ENCODE measurements around the gene ABCC1. TPM values are rescaled to one million over a fixed set of nuclear protein-coding genes. Genes with fewer than 3 reads are reported as not detected.

Gene ABCC1
- total and polyA plus RNA-seq, 2 experiments from 2014 or later: 7.0 to 9.3 TPM

DNA sequence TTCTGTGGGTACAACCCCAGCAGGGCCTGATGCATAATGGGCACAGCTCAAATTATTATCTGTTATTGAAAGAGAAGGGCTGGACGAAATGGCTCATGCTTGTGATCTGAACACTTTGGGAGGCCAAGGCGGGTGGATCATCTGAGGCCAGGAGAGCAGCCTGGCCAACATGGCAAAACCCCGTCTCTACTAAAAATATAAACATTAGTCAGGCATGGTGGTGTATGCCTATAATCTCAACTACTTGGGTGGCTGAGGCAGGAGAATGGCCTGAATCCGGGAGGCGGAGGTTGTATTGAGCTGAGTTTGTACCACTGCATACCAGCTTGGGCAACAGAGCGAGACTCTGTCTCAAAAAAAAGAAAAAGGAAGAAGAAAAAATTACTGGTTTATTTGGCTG lies 100.7 kb downstream of the ABCC1 start:
- H3K36me3 ChIP-seq (replicated peaks; ENCODE audit: insufficient read depth, low read depth): no peaks in the 10 kb centered on the region
- H2AFZ ChIP-seq: no peak overlapping the region
- no peak for TF ChIP-seq EZH2phosphoT487 (IDR thresholded peaks at IDR 0.05; ENCODE audit: low read depth, severe bottlenecking, unreplicated experiment)
- TF ChIP-seq EZH2 (IDR thresholded peaks at IDR 0.05; ENCODE audit: borderline replicate concordance): no peak
- TF ChIP-seq, protein P1, sequence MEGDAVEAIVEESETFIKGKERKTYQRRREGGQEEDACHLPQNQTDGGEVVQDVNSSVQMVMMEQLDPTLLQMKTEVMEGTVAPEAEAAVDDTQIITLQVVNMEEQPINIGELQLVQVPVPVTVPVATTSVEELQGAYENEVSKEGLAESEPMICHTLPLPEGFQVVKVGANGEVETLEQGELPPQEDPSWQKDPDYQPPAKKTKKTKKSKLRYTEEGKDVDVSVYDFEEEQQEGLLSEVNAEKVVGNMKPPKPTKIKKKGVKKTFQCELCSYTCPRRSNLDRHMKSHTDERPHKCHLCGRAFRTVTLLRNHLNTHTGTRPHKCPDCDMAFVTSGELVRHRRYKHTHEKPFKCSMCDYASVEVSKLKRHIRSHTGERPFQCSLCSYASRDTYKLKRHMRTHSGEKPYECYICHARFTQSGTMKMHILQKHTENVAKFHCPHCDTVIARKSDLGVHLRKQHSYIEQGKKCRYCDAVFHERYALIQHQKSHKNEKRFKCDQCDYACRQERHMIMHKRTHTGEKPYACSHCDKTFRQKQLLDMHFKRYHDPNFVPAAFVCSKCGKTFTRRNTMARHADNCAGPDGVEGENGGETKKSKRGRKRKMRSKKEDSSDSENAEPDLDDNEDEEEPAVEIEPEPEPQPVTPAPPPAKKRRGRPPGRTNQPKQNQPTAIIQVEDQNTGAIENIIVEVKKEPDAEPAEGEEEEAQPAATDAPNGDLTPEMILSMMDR (IDR thresholded peaks at IDR 0.05; ENCODE audit: poor library complexity): no peak
- H3K4me2 ChIP-seq: no peak overlapping the region
- no peak overlapping the region for H3K27ac ChIP-seq
- no peaks in the 10 kb centered on the region for H3K27me3 ChIP-seq
- no peaks in the 10 kb centered on the region for H3K9me2 ChIP-seq (replicated peaks; ENCODE audit: insufficient read depth)
- no peaks in the 10 kb centered on the region for H3K4me1 ChIP-seq (ENCODE audit: insufficient read depth)
- no peak for DNase-seq (ENCODE audit: low spot score)
- 93% methylated on average over 6 of the region's 6 CpGs for WGBS (ENCODE audit: low lambda C conversion rate, missing lambda C conversion rate)
- H3K9me3 ChIP-seq (ENCODE audit: low read depth): no peaks in the 10 kb centered on the region
- no peak overlapping the region for H3K4me3 ChIP-seq
- H4K20me1 ChIP-seq (ENCODE audit: insufficient read depth, poor library complexity, severe bottlenecking): no peaks in the 10 kb centered on the region
- H3K79me2 ChIP-seq: no peaks in the 10 kb centered on the region

DNA sequence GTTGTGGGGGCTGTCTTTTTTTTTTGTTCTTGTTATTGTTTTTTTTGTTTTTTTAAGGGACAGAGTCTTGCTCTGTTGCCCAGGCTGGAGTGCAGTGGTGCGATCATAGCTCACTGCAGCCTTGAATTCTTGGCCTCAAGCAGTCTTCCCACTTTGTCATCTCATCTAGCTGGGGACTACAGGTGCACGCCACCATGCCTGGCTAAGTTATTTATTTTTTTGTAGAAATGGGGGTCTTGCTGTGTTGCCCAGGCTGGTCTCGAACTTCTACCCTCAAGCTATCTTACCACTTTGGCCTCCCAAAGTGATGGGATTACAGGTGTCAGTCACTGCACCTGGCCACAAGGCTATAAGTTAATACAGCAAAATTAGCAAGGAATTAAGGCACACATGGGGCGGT lies 101.7 kb downstream of the ABCC1 start:
- Histone ChIP-seq H4K20me1 (ENCODE audit: insufficient read depth, poor library complexity, severe bottlenecking) (no peaks in the 10 kb centered on the region), H3K79me2 (no peaks in the 10 kb centered on the region), H3K4me2 (no peak overlapping the region), H3K9me3 (ENCODE audit: low read depth) (no peaks in the 10 kb centered on the region), H3K4me3 (no peak overlapping the region), H3K27ac (no peak overlapping the region), H3K9me2 (replicated peaks; ENCODE audit: insufficient read depth) (no peaks in the 10 kb centered on the region), H3K4me1 (ENCODE audit: insufficient read depth) (no peaks in the 10 kb centered on the region), H3K27me3 (no peaks in the 10 kb centered on the region), H2AFZ (no peak overlapping the region), H3K36me3 (replicated peaks; ENCODE audit: insufficient read depth, low read depth) (no peaks in the 10 kb centered on the region)
- DNase-seq (ENCODE audit: low spot score): no peak
- TF ChIP-seq EZH2phosphoT487 (IDR thresholded peaks at IDR 0.05; ENCODE audit: low read depth, severe bottlenecking, unreplicated experiment) (no peak), EZH2 (IDR thresholded peaks at IDR 0.05; ENCODE audit: borderline replicate concordance) (no peak)
- TF ChIP-seq, protein P1 (IDR thresholded peaks at IDR 0.05; ENCODE audit: poor library complexity): no peak
- 96% methylated on average over 4 of the region's 4 CpGs for WGBS (ENCODE audit: low lambda C conversion rate, missing lambda C conversion rate)

DNA sequence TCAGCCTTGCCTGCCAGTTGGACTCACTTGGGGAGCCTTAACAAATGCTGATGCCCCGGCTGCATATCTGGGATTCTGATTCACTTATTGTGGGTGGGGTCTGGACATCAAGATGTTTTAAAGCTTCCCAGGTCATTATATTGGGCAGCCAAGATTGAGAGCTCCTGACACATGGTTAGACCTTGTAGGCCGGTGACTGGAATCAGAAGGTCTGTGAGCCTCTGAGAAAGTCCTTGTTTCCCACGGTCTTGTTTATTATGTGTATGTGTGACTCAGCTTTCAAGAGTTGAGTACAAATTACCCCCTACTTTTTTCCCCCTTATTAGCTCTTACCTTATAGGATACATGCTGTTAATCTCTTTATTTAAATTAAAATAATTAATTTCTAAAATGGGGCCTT lies 103.5 kb downstream of the ABCC1 start:
- Histone ChIP-seq H3K79me2 (no peaks in the 10 kb centered on the region), H2AFZ (no peak overlapping the region), H3K4me3 (no peak overlapping the region), H3K4me2 (no peak overlapping the region), H3K36me3 (replicated peaks; ENCODE audit: insufficient read depth, low read depth) (no peaks in the 10 kb centered on the region), H3K27me3 (no peaks in the 10 kb centered on the region), H3K4me1 (ENCODE audit: insufficient read depth) (no peaks in the 10 kb centered on the region), H4K20me1 (ENCODE audit: insufficient read depth, poor library complexity, severe bottlenecking) (no peaks in the 10 kb centered on the region), H3K27ac (no peak overlapping the region), H3K9me2 (replicated peaks; ENCODE audit: insufficient read depth) (no peaks in the 10 kb centered on the region), H3K9me3 (ENCODE audit: low read depth) (no peaks in the 10 kb centered on the region)
- TF ChIP-seq EZH2phosphoT487 (IDR thresholded peaks at IDR 0.05; ENCODE audit: low read depth, severe bottlenecking, unreplicated experiment): no peak
- no peak for TF ChIP-seq EZH2 (IDR thresholded peaks at IDR 0.05; ENCODE audit: borderline replicate concordance)
- TF ChIP-seq, protein P1 (IDR thresholded peaks at IDR 0.05; ENCODE audit: poor library complexity): no peak
- WGBS (ENCODE audit: low lambda C conversion rate, missing lambda C conversion rate): 93% methylated on average over 3 of the region's 3 CpGs
- no peak for DNase-seq (ENCODE audit: low spot score)

DNA sequence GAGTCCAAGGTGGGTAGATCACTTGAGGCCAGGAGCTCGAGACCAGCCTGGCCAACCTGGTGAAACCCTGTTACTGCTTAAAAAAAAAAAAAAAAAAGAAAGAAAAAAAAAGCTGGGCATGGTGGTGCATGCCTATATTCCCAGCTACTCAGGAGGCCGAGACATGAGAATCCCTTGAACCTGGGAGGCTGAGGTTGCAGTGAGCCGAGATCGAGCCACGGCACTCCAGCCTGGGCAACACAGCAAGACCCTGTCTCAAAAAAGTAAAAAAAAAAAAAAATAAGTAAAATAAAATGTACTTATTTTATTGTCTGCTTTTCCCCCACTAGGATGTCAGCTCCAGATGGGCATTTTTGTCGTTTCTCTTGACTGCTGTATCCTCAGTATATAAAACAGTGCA lies 107.7 kb downstream of the ABCC1 start:
- 98% methylated on average over 6 of the region's 6 CpGs for WGBS (ENCODE audit: low lambda C conversion rate, missing lambda C conversion rate)
- Histone ChIP-seq H3K4me2 (no peak overlapping the region), H3K27me3 (no peaks in the 10 kb centered on the region), H4K20me1 (ENCODE audit: insufficient read depth, poor library complexity, severe bottlenecking) (no peaks in the 10 kb centered on the region), H3K4me1 (ENCODE audit: insufficient read depth) (no peaks in the 10 kb centered on the region), H2AFZ (no peak overlapping the region), H3K4me3 (no peak overlapping the region), H3K36me3 (replicated peaks; ENCODE audit: insufficient read depth, low read depth) (no peaks in the 10 kb centered on the region), H3K27ac (no peak overlapping the region), H3K9me2 (replicated peaks; ENCODE audit: insufficient read depth) (no peaks in the 10 kb centered on the region), H3K9me3 (ENCODE audit: low read depth) (no peaks in the 10 kb centered on the region), H3K79me2 (no peaks in the 10 kb centered on the region)
- DNase-seq (ENCODE audit: low spot score): no peak
- TF ChIP-seq, protein P1 (IDR thresholded peaks at IDR 0.05; ENCODE audit: poor library complexity): no peak
